HK-2 (cell line): Measurements from ENCODE around the gene RRBP1.

Experiments used
- DNase-seq: peaks from one replicate; pipeline ENCODE4 v3.0.0-alpha.2; 2018; ENCODE audit not compliant: unreplicated experiment

RRBP1 gene

GRCh38 chr20:17682103-17682888 lies at the start of gene RRBP1:
TSS of gene RRBP1 (minus strand) at chr20:17682242. CDS start at chr20:17660507, 21,735 bp downstream.
- DNase-seq: peak; percentile 100

GRCh38 chr20:17731233-17731632 lies 49.2 kb upstream of the RRBP1 start:
- no peak for DNase-seq

- no peak for DNase-seq
Observed at GRCh38 chr20:17730071-17730470, 48.0 kb upstream of the RRBP1 start.

DNA sequence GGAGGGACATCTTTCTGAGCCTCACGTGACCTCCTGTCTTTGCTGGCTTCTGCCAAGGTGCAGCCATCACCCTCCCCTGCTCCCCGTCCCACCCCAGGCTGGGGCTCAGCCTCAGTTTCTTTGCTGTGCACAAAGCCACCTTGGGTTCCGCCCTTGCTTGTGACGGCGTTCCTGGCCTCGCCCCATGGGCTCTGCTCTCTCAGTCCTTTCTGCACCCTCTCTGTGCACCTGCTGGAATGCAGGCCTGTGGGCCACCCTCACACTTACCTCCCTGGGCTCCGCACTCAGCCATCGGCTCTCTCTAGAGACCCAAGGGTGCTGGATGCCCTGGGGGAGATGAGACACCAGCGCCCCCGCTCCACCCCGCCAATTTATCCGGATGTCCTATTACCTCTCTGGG lies 46.0 kb upstream of the RRBP1 start:
- DNase-seq: no peak

DNA sequence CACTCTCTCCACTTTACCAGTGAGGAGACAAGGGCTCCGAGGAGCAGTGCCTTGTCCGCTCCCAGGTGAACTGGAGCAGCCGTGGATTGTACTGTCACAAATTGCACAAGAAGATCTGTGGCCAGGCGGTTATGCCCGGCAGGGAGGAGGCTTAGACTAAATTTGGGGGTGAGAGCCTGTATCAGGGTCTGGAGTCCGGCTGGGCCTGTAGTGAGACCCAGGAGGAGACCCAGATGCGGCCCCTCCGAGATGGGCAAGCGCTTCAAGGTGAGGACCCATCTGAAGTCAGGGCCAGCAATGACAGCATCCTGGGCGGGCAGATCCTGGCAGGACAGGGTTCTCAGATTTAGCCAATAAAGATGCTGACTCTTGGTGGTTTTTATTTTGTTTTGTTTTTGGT lies 45.3 kb upstream of the RRBP1 start:
- no peak for DNase-seq

- no peak for DNase-seq
Observed at GRCh38 chr20:17726902-17727301, 44.9 kb upstream of the RRBP1 start.

GRCh38 chr20:17725094-17725835 lies 43.2 kb upstream of the RRBP1 start:
- no peak for DNase-seq

DNA sequence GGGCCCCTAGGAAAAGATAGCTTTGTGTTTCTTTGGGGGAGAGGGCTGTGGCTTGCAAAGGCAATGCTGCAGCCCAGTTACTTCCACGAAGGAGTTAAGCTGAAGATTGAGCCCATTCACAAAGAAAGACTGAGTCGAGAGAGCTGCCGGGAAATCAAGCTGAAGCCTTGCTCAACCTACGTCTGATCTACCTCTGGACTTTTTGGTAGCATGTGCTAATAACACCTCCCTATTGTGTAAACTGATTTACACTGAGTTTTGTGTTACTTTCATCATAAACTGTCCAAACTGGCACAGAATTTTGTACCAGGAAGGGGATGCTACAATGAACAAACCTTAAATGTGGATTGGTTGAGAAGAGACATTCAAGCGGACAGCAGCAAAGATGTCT lies 41.3 kb upstream of the RRBP1 start:
- DNase-seq: no peak

DNA sequence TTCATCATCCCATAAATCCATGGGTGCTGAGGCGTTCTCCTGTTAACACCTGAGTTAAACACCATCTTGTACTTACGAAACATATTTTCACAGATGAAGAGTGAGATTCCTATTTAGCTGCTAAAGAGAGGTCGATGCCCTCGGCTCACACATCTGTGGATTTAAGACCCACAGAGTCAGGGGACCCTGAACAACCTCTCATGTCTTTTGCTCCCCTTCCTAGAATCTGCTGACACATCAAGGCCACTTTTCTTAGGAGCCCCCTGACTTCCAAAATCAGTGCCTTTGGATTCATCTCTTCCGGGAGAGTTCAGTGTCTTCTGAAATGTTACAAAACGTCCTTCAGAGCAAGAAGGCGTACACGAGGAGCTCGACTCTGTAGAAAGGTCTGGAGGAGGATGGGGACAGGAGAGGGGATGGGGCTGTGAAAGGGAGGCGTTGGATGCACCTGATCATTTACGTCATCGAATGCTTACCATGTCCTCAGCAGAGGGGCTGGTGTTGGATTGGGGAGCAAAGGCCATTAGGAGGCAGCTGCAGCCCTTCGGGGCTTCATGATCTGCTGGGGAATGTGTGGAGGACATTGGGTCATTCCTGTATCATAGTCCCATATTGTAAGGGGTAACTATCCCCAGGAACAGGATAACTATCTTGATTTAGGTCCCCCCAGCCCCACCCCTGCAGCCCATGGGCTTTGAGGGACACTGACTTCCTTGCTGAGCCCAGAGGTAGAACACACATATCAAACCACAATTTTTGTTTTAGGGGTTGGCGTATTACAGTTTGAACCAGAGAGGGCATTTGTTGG lies 40.7 kb upstream of the RRBP1 start:
- no peak for DNase-seq

DNA sequence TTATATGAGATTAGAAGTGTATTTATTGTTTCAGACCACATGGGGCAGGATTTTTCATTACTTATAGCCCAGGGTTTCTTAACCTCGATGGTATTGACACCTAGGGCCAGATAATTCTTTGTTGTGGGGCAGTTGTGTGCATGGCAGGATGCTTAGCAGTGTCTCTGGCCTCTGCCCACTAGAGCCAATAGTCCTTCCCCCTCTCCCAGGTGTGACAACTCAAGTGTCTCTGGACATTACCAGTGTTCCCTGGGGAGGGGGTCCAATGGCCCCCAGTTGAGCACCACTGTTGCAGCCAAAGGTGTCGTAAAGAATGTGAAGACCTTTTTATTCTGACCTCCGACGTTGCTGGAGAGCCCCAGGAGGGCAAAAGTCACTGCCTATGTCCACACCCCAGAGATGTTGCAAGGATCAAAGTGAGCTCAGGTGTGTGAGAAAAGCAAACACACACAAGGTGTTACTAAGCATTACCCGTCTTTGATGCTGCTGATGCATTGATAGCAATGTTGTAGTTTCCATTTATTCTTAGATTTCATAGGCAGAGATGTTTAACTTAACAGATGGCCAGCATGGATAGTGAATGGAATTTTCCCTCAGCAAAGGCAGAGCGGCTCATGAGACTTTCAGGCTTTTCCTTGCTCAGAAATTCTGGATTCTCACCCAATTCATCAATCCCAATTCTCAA lies 39.9 kb upstream of the RRBP1 start:
- DNase-seq: no peak

GRCh38 chr20:17720755-17721154 lies 38.7 kb upstream of the RRBP1 start:
- no peak for DNase-seq

DNA sequence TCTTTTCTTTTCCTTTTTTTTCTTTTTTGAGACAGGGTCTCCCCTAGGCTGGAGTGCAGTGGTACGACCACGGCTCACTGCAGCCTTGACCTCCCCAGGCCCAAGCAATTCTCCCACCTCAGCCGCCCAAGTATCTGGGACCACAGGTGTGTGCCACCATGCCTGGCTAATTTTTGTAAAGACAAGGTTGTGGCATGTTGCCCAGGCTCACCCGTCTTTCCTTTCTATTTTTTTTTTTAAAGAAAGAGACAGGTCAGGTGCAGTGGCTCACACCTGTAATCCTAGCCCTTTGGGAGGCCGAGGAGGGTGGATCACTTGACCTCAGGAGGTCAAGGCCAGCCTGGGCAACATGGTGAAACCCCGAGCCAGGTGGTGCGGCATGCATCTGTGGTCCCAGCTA lies 34.3 kb upstream of the RRBP1 start:
- DNase-seq: no peak

- no peak for DNase-seq
Observed at GRCh38 chr20:17715075-17715474, 33.0 kb upstream of the RRBP1 start.

GRCh38 chr20:17714597-17714996 lies 32.6 kb upstream of the RRBP1 start:
- DNase-seq: no peak

DNA sequence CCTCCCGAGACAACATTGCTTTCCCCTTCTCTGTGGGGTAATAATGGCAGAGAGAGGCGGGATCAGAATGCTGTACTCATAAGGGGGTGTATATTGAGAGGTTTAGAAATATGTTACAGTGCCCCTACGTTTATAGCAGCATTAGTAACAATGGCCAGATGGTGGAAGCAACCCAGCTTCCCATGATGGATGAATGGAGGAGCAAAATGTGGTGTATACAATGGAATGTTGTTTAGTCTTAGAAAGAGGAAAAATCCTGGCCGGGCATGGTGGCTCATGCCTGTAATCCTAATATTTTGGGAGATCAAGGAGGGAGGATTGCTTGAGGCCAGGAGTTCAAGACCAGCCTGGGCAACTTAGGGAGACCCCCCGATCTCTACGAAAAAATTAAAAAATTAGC lies 30.7 kb upstream of the RRBP1 start:
- no peak for DNase-seq

GRCh38 chr20:17712201-17712600 lies 30.2 kb upstream of the RRBP1 start:
- no peak for DNase-seq

DNA sequence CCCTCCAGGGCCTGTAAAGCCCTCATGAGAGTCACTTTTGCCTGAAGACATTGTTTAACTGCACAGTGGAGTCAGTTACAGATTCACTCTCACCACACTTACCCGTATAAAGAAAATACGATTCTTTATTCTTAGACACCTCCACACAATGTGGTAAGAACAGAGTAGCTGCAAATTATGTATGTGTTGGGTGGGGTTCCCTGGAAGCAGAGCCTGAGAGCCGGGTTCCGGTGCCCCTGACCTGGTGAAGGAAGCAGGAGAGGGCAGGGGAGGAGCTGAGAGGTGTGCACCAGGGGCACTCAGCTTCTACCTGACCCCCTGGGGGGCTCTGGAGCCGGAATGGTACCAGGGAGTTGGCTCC lies 29.2 kb upstream of the RRBP1 start:
- no peak for DNase-seq

DNA sequence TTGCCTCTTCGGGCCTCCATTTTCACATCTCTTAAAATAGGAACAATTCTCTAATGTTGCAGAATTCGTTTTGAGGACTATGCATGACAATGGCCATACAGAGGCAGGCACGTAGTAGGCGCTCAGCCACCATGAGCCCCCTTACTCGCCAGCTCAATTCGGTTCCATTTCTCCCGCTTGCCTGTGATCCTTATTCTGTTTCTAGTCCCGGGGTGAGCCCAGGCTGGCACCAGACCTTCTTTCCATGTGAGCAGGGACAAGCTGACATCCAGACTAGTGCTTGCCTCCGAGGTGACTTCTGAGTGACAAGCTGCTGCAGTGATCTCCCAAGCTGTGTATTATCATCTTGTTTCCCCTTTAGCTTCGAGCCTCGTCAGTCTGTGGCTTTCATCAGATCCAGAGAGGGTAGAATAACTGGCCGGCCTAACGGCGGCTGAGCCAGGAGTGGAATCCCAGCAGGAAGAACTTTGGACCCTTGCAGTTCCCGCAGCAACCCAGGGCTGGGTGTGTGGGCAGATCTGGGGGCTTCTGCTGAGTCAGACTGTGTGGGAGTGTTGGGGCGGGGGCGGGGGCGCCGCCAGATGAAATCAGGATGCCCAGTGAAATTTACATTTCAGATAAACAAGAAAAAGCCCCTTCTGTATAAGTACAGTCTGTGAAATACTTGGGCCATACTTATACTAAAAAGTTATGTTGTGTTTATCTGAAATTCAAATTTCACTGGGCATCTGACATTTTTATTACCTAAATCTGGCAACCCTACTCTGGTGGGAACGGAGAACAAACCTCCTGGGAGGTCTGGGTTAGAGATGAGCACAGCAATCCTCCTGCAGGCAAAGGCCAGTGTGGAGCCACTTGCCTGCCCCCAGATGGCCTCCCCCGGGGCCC lies 28.6 kb upstream of the RRBP1 start:
- DNase-seq: no peak

- no peak for DNase-seq
Observed at GRCh38 chr20:17709361-17710293, 27.6 kb upstream of the RRBP1 start.
